HepG2 (cell line): ENCODE measurements around the gene TRPV6. TPM values are rescaled to one million over a fixed set of nuclear protein-coding genes. Genes with fewer than 3 reads are reported as not detected.

ENCODE experiments used
- ATAC-seq: fragments of 200-7000 bp; cut with Tn5 transposase; 3 replicates; pipeline ENCODE4 v1.9.1; 2020; ENCODE audit warnings: mild to moderate bottlenecking, moderate library complexity
- BruUV-seq: library from RNA; stranded (reverse); fragments of 400-500 nt; replicated peaks from 2 replicates; lab custom pipeline; 2021; lab: Mats Ljungman, UMichigan
- CTCF ChIA-PET: fragments of 300-600 bp; formaldehyde crosslinking; extraction: SDS; loops from one replicate; lab custom pipeline; 2021; ENCODE audit warnings: low total read pairs, inconsistent platforms, low intra/inter-chr PET ratio; lab: Yijun Ruan, JAX
- POLR2A ChIA-PET: fragments of 350-600 bp; sonication (Branson Sonifier 250); formaldehyde crosslinking; loops from one replicate; lab custom pipeline; 2020; ENCODE audit warnings: antibody characterized with exemption, inconsistent platforms; lab: Yijun Ruan, JAX
- DNase-seq: peaks from one replicate; pipeline ENCODE4 v3.0.0-alpha.2; 2015; ENCODE audit warnings: low spot score
- FAIRE-seq: peaks from 3 replicates; lab custom pipeline; 2011; peaks lifted over from hg19 to GRCh38; lab: Jason Lieb, UNC
- H2AFZ ChIP-seq: one replicate; pipeline ENCODE4 v1.6.1; 2011; ENCODE audit warnings: low read length, inconsistent platforms
- H3K27ac ChIP-seq: fragments of 300-600 bp; 3 replicates; pipeline ENCODE4 v1.8.0; 2011; ENCODE audit warnings: mixed run types, mild to moderate bottlenecking, mixed read lengths, low read length, inconsistent platforms; ENCODE audit not compliant: insufficient read depth; ENCODE audit errors: extremely low read length
- H3K27me3 ChIP-seq, 2 experiments: fragments of 200-600 bp in 1 of 2; 2 replicates in 1 of 2; 3 replicates in 1 of 2; pipeline versions ENCODE4 v1.6.0 to v1.8.0; 2011; ENCODE audit warnings: low read length in 2 of 2, mild to moderate bottlenecking in 2 of 2, moderate library complexity in 2 of 2, inconsistent platforms in 1 of 2; ENCODE audit not compliant: insufficient read depth in 2 of 2, control insufficient read depth in 1 of 2
- H3K36me3 ChIP-seq, 2 experiments: fragments of 200-600 bp in 1 of 2; replicated peaks in 1 of 2; 2 replicates in 1 of 2; 3 replicates in 1 of 2; pipeline versions ENCODE4 v1.5.1 to v1.8.0; 2011; ENCODE audit warnings: low read length in 2 of 2, inconsistent platforms in 1 of 2; ENCODE audit not compliant: insufficient read depth in 2 of 2, control insufficient read depth in 1 of 2
- H3K4me1 ChIP-seq: 2 replicates; pipeline ENCODE4 v1.5.1; 2012; ENCODE audit warnings: low read length, inconsistent platforms; ENCODE audit not compliant: insufficient read depth
- H3K4me2 ChIP-seq: 2 replicates; pipeline ENCODE4 v1.6.0; 2011; ENCODE audit warnings: low read depth, low read length, inconsistent platforms
- H3K4me3 ChIP-seq, 3 experiments: fragments of 200-600 bp in 1 of 3; sonication (generic), shearing (Covaris generic) in 1 of 3; replicated peaks in 1 of 3; 2 replicates each; pipeline ENCODE4 v1.5.1; 2011 to 2016; ENCODE audit warnings: low read length in 3 of 3, inconsistent platforms in 2 of 3, low read depth in 2 of 3, mild to moderate bottlenecking in 2 of 3, control low read depth in 1 of 3, mixed read lengths in 1 of 3; ENCODE audit not compliant: insufficient read depth in 1 of 3
- H3K79me2 ChIP-seq: one replicate; pipeline ENCODE4 v1.6.1; 2011; ENCODE audit warnings: low read length, inconsistent platforms; ENCODE audit not compliant: insufficient read depth
- H3K9ac ChIP-seq: 2 replicates; pipeline ENCODE4 v1.6.0; 2011; ENCODE audit warnings: mild to moderate bottlenecking, low read depth, low read length, inconsistent platforms; ENCODE audit not compliant: insufficient read depth
- H3K9me3 ChIP-seq: 2 replicates; pipeline ENCODE4 v1.5.1; 2012; ENCODE audit warnings: mild to moderate bottlenecking, low read length
- H4K20me1 ChIP-seq: 2 replicates; pipeline ENCODE4 v1.6.0; 2011; ENCODE audit warnings: inconsistent platforms, mild to moderate bottlenecking, low read length, moderate library complexity; ENCODE audit not compliant: insufficient read depth
- BATF2 ChIP-seq: sonication (generic); formaldehyde crosslinking; IDR thresholded peaks from 2 replicates; pipeline ENCODE4 v1.8.0; 2022; ENCODE audit warnings: mild to moderate bottlenecking, missing genetic modification reagents, moderate library complexity
- CENPX ChIP-seq: sonication (generic); formaldehyde crosslinking; IDR thresholded peaks from 2 replicates; pipeline ENCODE4 v1.9.0; 2021; ENCODE audit warnings: mild to moderate bottlenecking, missing genetic modification reagents, moderate library complexity
- DPF2 ChIP-seq: sonication (generic); formaldehyde crosslinking; IDR thresholded peaks from 2 replicates; pipeline ENCODE4 v1.4.0; 2020; ENCODE audit warnings: mild to moderate bottlenecking, low read depth, missing genetic modification reagents, borderline replicate concordance
- EEA1 ChIP-seq: sonication (generic); formaldehyde crosslinking; IDR thresholded peaks from 2 replicates; pipeline ENCODE4 v1.5.1; 2020; ENCODE audit warnings: mild to moderate bottlenecking, missing genetic modification reagents, borderline replicate concordance
- FOXO1 ChIP-seq: sonication (generic); formaldehyde crosslinking; IDR thresholded peaks from 2 replicates; pipeline ENCODE4 v1.4.0; 2020; ENCODE audit warnings: missing genetic modification reagents
- GPN1 ChIP-seq: sonication (generic); formaldehyde crosslinking; IDR thresholded peaks from 2 replicates; pipeline ENCODE4 v1.5.1; 2020; ENCODE audit warnings: missing genetic modification reagents, borderline replicate concordance
- NFYB ChIP-seq: sonication (generic); formaldehyde crosslinking; IDR thresholded peaks from 2 replicates; pipeline ENCODE4 v1.4.0; 2020; ENCODE audit warnings: missing genetic modification reagents
- PBX2 ChIP-seq: IDR thresholded peaks from 2 replicates; pipeline ENCODE4 v1.6.1; 2016; ENCODE audit warnings: control low read depth
- SIX1 ChIP-seq: sonication (generic); formaldehyde crosslinking; IDR thresholded peaks from 2 replicates; pipeline ENCODE4 v1.4.0; 2020; ENCODE audit warnings: missing genetic modification reagents, borderline replicate concordance
- SKI ChIP-seq: fragments of 450-650 bp; IDR thresholded peaks from one replicate; pipeline ENCODE4 v1.6.1; 2018; ENCODE audit warnings: mild to moderate bottlenecking; ENCODE audit not compliant: partially characterized antibody
- SMAD1 ChIP-seq: sonication (generic); formaldehyde crosslinking; IDR thresholded peaks from 2 replicates; pipeline ENCODE4 v1.4.0; 2020; ENCODE audit warnings: missing genetic modification reagents, low read depth, mild to moderate bottlenecking, borderline replicate concordance
- SP4 ChIP-seq: sonication (generic); formaldehyde crosslinking; IDR thresholded peaks from 2 replicates; pipeline ENCODE4 v1.8.1; 2023; ENCODE audit warnings: mild to moderate bottlenecking, missing genetic modification reagents
- ZIK1 ChIP-seq: sonication (generic); formaldehyde crosslinking; IDR thresholded peaks from 2 replicates; pipeline ENCODE4 v1.5.0; 2020; ENCODE audit warnings: mild to moderate bottlenecking, low read depth, missing genetic modification reagents, borderline replicate concordance
- ZMYM4 ChIP-seq: sonication (generic); formaldehyde crosslinking; IDR thresholded peaks from 2 replicates; pipeline ENCODE4 v1.8.1; 2023; ENCODE audit warnings: mild to moderate bottlenecking, missing genetic modification reagents
- ZNF225 ChIP-seq: sonication (generic); formaldehyde crosslinking; IDR thresholded peaks from 2 replicates; pipeline ENCODE4 v1.4.0; 2020; ENCODE audit warnings: mild to moderate bottlenecking, missing genetic modification reagents
- ZNF468 ChIP-seq: sonication (generic); formaldehyde crosslinking; IDR thresholded peaks from 2 replicates; pipeline ENCODE4 v1.8.0; 2022; ENCODE audit warnings: mild to moderate bottlenecking, moderate library complexity, missing genetic modification reagents
- ZNF720 ChIP-seq: sonication (generic); formaldehyde crosslinking; IDR thresholded peaks from 2 replicates; pipeline ENCODE4 v1.4.0; 2020; ENCODE audit warnings: missing genetic modification reagents
- ZNF792 ChIP-seq: IDR thresholded peaks from 2 replicates; pipeline ENCODE4 v1.6.1; 2016
- ZNF841 ChIP-seq: sonication (generic); formaldehyde crosslinking; IDR thresholded peaks from 2 replicates; pipeline ENCODE4 v1.8.1; 2023; ENCODE audit warnings: missing genetic modification reagents, borderline replicate concordance
- WGBS: methylation state at CpG from one replicate; pipeline ENCODE4 v1.1.6; 2017; ENCODE audit warnings: low lambda C conversion rate; 5-methylcytosine and 5-hydroxymethylcytosine counted together
- in situ Hi-C: cut with HindIII; loops from 2 replicates; pipeline ENCODE4 v1.10.0; 2017; ENCODE audit warnings: low pct_unique_long_range_greater_than_20kb; ENCODE audit not compliant: extremely low pct_ligation_motif_present
- intact Hi-C: fragments of 100-400 bp; cut with micrococcal nuclease; formaldehyde crosslinking; loops from one replicate; pipeline ENCODE4 v1.10.0; 2022; ENCODE audit not compliant: unreplicated experiment
- polyA plus RNA-seq, 8 experiments: library from polyadenylated mRNA; depleted of rRNA in 3 of 8; stranded (reverse) in 7 of 8; unstranded in 1 of 8; fragments of >200 nt; fragmentation: Illumina TruSeq in 4 of 8; extraction: Trizol in 4 of 8; gene quantifications; 2 replicates each; pipeline versions ENCODE4 v1.2.1 to v1.2.3, GENCODE V29; 2011 to 2016; ENCODE audit warnings: low read depth in 4 of 8, missing spikeins in 1 of 8, mixed read lengths in 1 of 8; ENCODE audit not compliant: insufficient read depth in 1 of 8
- total RNA-seq, 5 experiments: library from RNA; depleted of rRNA; stranded (reverse); fragments of >200 nt; fragmentation: Illumina TruSeq; extraction: Trizol; gene quantifications; 2 replicates each; pipeline ENCODE4 v1.2.3, GENCODE V29; 2016; ENCODE audit warnings: low read depth in 1 of 5

TRPV6 gene
- total and polyA plus RNA-seq, 2 of the 13 experiments (the other 11 are each of a cell fraction or from before 2014, with no cell fraction given): not detected

GRCh38 chr7:142822714-142823113 is 62.8 kb downstream of the TRPV6 start:
- in situ Hi-C loops: no loop called here
- POLR2A ChIA-PET: no interaction called here
- TF ChIP-seq GPN1 (CRISPR knock-in tag): no peak
- TF ChIP-seq BATF2 (CRISPR knock-in tag): no peak
- TF ChIP-seq SIX1 (CRISPR knock-in tag): no peak
- no peak for TF ChIP-seq ZNF792 (CRISPR knock-in tag)
- TF ChIP-seq SMAD1: no peak
- TF ChIP-seq EEA1 (CRISPR knock-in tag): no peak
- no peak for TF ChIP-seq ZIK1 (CRISPR knock-in tag)
- no peak for TF ChIP-seq CENPX
- TF ChIP-seq ZMYM4: no peak
- no peak for TF ChIP-seq NFYB
- no peak for TF ChIP-seq ZNF841
- TF ChIP-seq PBX2 (CRISPR knock-in tag): no peak
- TF ChIP-seq SKI: no peak
- no peak for TF ChIP-seq SP4
- no peak for TF ChIP-seq ZNF720 (CRISPR knock-in tag)
- no peak for TF ChIP-seq ZNF225 (CRISPR knock-in tag)
- no peak for TF ChIP-seq DPF2 (CRISPR knock-in tag)
- no peak for TF ChIP-seq ZNF468 (CRISPR knock-in tag)
- TF ChIP-seq FOXO1 (CRISPR knock-in tag): no peak
- CTCF ChIA-PET: no interaction called here
- no peak for ATAC-seq
- Histone ChIP-seq H3K27ac (no peak overlapping the region), H3K27me3 (no peaks in the 10 kb centered on the region), H3K4me1 (no peaks in the 10 kb centered on the region), H3K79me2 (no peaks in the 10 kb centered on the region), H3K36me3 (no peaks in the 10 kb centered on the region), H3K4me2 (no peak overlapping the region), H2AFZ (no peak overlapping the region), H3K9me3 (no peaks in the 10 kb centered on the region), H4K20me1 (no peaks in the 10 kb centered on the region), H3K9ac (no peak overlapping the region), H3K4me3 (no peak overlapping the region)
- 0% methylated on average over 1 of the region's 1 CpG for WGBS
- intact Hi-C loops: no loop called here
- no peak for FAIRE-seq
- BruUV-seq: no TSS peak
- DNase-seq: no peak

Other genes starting within 250 kb of the TRPV6 start
- not detected in 2 replicates for gene PRSS1, start 136.3 kb downstream of the TRPV6 start, total RNA-seq (2016; rRNA removed; fragmentation: Illumina TruSeq; extraction: Trizol)
- gene PRSS1, start 136.3 kb downstream of the TRPV6 start, polyA plus RNA-seq (2011; rRNA removed): not detected in 2 replicates
- not detected in 2 replicates for gene PRSS2, start 114.8 kb downstream of the TRPV6 start, total RNA-seq (2016; rRNA removed; fragmentation: Illumina TruSeq; extraction: Trizol)
- gene PRSS2, start 114.8 kb downstream of the TRPV6 start, polyA plus RNA-seq (2011; rRNA removed): not detected in 2 replicates
- not detected in 2 replicates for gene EPHB6, start 30.7 kb downstream of the TRPV6 start, total RNA-seq (2016; rRNA removed; fragmentation: Illumina TruSeq; extraction: Trizol)
- not detected in 2 replicates for gene EPHB6, start 30.7 kb downstream of the TRPV6 start, polyA plus RNA-seq (2011; rRNA removed)
- gene TRPV5, start 48.0 kb upstream of the TRPV6 start, total RNA-seq (2016; rRNA removed; fragmentation: Illumina TruSeq; extraction: Trizol): not detected in 2 replicates
- gene TRPV5, start 48.0 kb upstream of the TRPV6 start, polyA plus RNA-seq (2011; rRNA removed): not detected in 2 replicates
- gene LLCFC1, start 53.7 kb upstream of the TRPV6 start, total RNA-seq (2016; rRNA removed; fragmentation: Illumina TruSeq; extraction: Trizol): not detected in 2 replicates
- not detected in 2 replicates for gene LLCFC1, start 53.7 kb upstream of the TRPV6 start, polyA plus RNA-seq (2011; rRNA removed)
- not detected in 2 replicates for gene KEL, start 76.6 kb upstream of the TRPV6 start, total RNA-seq (2016; rRNA removed; fragmentation: Illumina TruSeq; extraction: Trizol)
- gene KEL, start 76.6 kb upstream of the TRPV6 start, polyA plus RNA-seq (2011; rRNA removed): 0.03 and 0.09 TPM in 2 replicates
- not detected in 2 replicates for gene OR9A2, start 141.4 kb upstream of the TRPV6 start, total RNA-seq (2016; rRNA removed; fragmentation: Illumina TruSeq; extraction: Trizol)
- not detected in 2 replicates for gene OR9A2, start 141.4 kb upstream of the TRPV6 start, polyA plus RNA-seq (2011; rRNA removed)
- not detected in 2 replicates for gene OR6V1, start 166.6 kb upstream of the TRPV6 start, total RNA-seq (2016; rRNA removed; fragmentation: Illumina TruSeq; extraction: Trizol)
- gene OR6V1, start 166.6 kb upstream of the TRPV6 start, polyA plus RNA-seq (2011; rRNA removed): not detected in 2 replicates
- gene PIP, start 246.3 kb upstream of the TRPV6 start, total RNA-seq (2016; rRNA removed; fragmentation: Illumina TruSeq; extraction: Trizol): not detected in 2 replicates
- not detected in 2 replicates for gene PIP, start 246.3 kb upstream of the TRPV6 start, polyA plus RNA-seq (2011; rRNA removed)